K562 (cell line): ENCODE measurements around the gene EN2.

ENCODE experiments used
- CBFA2T2 ChIP-seq: fragments of 450-650 bp; conservative IDR thresholded peaks from 2 replicates; pipeline ENCODE4 v1.6.1; 2017; ENCODE audit warnings: mild to moderate bottlenecking
- GABPB1 ChIP-seq: sonication (generic); formaldehyde crosslinking; IDR thresholded peaks from 2 replicates; pipeline ENCODE4 v1.8.0; 2022; ENCODE audit warnings: mild to moderate bottlenecking, missing genetic modification reagents
- HDAC2 ChIP-seq: fragments of 450-650 bp; IDR thresholded peaks from 2 replicates; pipeline ENCODE4 v1.6.1; 2016; ENCODE audit warnings: mild to moderate bottlenecking
- ZNF384 ChIP-seq: IDR thresholded peaks from 2 replicates; pipeline ENCODE4 v1.6.1; 2012; ENCODE audit warnings: low read depth, low read length, improper control_type of control experiment
- TF ChIP-seq, protein P1 (sequence below): IDR thresholded peaks from 3 replicates; pipeline ENCODE4 v1.6.1; 2011; ENCODE audit warnings: borderline replicate concordance, mild to moderate bottlenecking; ENCODE audit not compliant: insufficient read length, insufficient read depth
- TF ChIP-seq, protein P2 (sequence below), 3 experiments: IDR thresholded peaks in 2 of 3; conservative IDR thresholded peaks in 1 of 3; 2 replicates each; pipeline ENCODE4 v1.5.1; 2011 to 2012; ENCODE audit warnings: low read length in 3 of 3, mild to moderate bottlenecking in 3 of 3, control low read depth in 2 of 3, improper control_type of control experiment in 1 of 3, inconsistent platforms in 1 of 3, low read depth in 1 of 3, mixed read lengths in 1 of 3, moderate library complexity in 1 of 3; ENCODE audit not compliant: insufficient read depth in 2 of 3
- TF ChIP-seq, protein P3 (sequence below), 2 experiments: fragments of 450-650 bp; formaldehyde crosslinking in 1 of 2; IDR thresholded peaks; 2 replicates each; pipeline versions ENCODE4 v1.4.0 to v1.6.1; 2014 to 2020; ENCODE audit warnings: mild to moderate bottlenecking in 2 of 2, borderline replicate concordance in 1 of 2, low read depth in 1 of 2
- TF ChIP-seq, protein P4 (sequence below): fragments of 450-650 bp; IDR thresholded peaks from 2 replicates; pipeline ENCODE4 v1.6.1; 2016; ENCODE audit warnings: missing biosample characterization, missing genetic modification characterization
- TF ChIP-seq, protein P5 (sequence below), 2 experiments: fragments of 450-650 bp in 1 of 2; sonication (generic) in 1 of 2; formaldehyde crosslinking in 1 of 2; IDR thresholded peaks in 1 of 2; conservative IDR thresholded peaks in 1 of 2; 2 replicates each; pipeline versions ENCODE4 v1.6.1 to v1.8.1; 2016 to 2023; ENCODE audit warnings: mild to moderate bottlenecking in 2 of 2, moderate library complexity in 2 of 2, inconsistent platforms in 1 of 2, missing genetic modification reagents in 1 of 2

DNA sequence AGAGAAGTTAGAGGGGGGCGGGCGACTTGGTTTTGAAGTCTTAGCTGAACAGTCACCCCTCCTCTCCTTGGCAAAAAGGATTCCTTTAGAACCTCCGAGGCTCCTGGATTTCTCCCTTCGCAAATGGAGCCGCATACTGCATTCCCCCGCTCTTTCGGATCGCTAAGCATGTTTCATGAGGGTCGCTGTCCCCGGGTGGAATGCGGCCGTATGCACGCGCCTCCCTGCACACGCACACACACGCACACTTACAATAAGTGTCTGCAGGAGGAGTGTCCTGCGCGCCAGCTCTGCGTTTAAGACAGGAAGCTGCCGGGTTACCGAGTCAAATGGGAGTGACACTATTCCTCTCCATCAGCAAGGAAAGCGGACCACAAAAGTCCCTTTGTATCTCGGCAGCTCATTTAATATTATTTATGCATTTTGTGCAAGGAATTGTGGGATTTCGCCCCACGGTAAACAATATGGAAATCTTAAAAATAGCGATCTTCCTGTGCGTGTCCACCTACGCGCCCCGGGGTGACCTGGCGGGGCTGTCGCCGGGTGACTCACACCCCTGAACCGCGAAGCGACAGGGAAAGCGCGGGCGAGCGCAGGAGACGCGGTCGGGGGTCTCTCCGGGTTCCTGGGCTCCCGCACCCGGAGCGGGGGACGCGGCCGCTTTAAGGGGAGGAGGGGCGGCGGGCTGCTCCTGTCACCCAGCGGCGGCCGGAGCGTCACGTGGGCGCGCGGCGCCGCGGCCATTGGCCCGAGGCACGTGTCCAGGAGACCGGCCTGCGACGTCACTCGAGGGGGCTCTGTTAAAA, 988 bp upstream of the EN2 start:
- TF ChIP-seq, protein P1, sequence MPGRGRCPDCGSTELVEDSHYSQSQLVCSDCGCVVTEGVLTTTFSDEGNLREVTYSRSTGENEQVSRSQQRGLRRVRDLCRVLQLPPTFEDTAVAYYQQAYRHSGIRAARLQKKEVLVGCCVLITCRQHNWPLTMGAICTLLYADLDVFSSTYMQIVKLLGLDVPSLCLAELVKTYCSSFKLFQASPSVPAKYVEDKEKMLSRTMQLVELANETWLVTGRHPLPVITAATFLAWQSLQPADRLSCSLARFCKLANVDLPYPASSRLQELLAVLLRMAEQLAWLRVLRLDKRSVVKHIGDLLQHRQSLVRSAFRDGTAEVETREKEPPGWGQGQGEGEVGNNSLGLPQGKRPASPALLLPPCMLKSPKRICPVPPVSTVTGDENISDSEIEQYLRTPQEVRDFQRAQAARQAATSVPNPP = no peak
- TF ChIP-seq CBFA2T2 = no peak
- TF ChIP-seq, protein P2, sequence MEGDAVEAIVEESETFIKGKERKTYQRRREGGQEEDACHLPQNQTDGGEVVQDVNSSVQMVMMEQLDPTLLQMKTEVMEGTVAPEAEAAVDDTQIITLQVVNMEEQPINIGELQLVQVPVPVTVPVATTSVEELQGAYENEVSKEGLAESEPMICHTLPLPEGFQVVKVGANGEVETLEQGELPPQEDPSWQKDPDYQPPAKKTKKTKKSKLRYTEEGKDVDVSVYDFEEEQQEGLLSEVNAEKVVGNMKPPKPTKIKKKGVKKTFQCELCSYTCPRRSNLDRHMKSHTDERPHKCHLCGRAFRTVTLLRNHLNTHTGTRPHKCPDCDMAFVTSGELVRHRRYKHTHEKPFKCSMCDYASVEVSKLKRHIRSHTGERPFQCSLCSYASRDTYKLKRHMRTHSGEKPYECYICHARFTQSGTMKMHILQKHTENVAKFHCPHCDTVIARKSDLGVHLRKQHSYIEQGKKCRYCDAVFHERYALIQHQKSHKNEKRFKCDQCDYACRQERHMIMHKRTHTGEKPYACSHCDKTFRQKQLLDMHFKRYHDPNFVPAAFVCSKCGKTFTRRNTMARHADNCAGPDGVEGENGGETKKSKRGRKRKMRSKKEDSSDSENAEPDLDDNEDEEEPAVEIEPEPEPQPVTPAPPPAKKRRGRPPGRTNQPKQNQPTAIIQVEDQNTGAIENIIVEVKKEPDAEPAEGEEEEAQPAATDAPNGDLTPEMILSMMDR (IDR thresholded peaks at IDR 0.05 in 2 of 3, conservative IDR thresholded peaks at IDR 0.05 in 1 of 3; ENCODE audit: insufficient read depth in 2 of 3, low read depth in 1 of 3, low read length in 3 of 3) = no peak
- TF ChIP-seq, protein P3, sequence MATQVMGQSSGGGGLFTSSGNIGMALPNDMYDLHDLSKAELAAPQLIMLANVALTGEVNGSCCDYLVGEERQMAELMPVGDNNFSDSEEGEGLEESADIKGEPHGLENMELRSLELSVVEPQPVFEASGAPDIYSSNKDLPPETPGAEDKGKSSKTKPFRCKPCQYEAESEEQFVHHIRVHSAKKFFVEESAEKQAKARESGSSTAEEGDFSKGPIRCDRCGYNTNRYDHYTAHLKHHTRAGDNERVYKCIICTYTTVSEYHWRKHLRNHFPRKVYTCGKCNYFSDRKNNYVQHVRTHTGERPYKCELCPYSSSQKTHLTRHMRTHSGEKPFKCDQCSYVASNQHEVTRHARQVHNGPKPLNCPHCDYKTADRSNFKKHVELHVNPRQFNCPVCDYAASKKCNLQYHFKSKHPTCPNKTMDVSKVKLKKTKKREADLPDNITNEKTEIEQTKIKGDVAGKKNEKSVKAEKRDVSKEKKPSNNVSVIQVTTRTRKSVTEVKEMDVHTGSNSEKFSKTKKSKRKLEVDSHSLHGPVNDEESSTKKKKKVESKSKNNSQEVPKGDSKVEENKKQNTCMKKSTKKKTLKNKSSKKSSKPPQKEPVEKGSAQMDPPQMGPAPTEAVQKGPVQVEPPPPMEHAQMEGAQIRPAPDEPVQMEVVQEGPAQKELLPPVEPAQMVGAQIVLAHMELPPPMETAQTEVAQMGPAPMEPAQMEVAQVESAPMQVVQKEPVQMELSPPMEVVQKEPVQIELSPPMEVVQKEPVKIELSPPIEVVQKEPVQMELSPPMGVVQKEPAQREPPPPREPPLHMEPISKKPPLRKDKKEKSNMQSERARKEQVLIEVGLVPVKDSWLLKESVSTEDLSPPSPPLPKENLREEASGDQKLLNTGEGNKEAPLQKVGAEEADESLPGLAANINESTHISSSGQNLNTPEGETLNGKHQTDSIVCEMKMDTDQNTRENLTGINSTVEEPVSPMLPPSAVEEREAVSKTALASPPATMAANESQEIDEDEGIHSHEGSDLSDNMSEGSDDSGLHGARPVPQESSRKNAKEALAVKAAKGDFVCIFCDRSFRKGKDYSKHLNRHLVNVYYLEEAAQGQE (IDR thresholded peaks at IDR 0.05; ENCODE audit: borderline replicate concordance) = 0 out of 2 replicates have a peak, but pooled peaks have one; percentile 25
- TF ChIP-seq, protein P3 (CRISPR knock-in tag; IDR thresholded peaks at IDR 0.05; ENCODE audit: low read depth) = no peak
- TF ChIP-seq, protein P4, sequence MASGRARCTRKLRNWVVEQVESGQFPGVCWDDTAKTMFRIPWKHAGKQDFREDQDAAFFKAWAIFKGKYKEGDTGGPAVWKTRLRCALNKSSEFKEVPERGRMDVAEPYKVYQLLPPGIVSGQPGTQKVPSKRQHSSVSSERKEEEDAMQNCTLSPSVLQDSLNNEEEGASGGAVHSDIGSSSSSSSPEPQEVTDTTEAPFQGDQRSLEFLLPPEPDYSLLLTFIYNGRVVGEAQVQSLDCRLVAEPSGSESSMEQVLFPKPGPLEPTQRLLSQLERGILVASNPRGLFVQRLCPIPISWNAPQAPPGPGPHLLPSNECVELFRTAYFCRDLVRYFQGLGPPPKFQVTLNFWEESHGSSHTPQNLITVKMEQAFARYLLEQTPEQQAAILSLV (tag) = no peak
- TF ChIP-seq HDAC2 = no peak
- TF ChIP-seq ZNF384 = no peak
- TF ChIP-seq, protein P5, sequence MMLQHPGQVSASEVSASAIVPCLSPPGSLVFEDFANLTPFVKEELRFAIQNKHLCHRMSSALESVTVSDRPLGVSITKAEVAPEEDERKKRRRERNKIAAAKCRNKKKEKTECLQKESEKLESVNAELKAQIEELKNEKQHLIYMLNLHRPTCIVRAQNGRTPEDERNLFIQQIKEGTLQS (IDR thresholded peaks at IDR 0.05) = no peak
- TF ChIP-seq, protein P5 (CRISPR knock-in tag; conservative IDR thresholded peaks at IDR 0.05) = no peak
- TF ChIP-seq GABPB1 (CRISPR knock-in tag) = no peak
